Measurements from ENCODE around the gene NUP210.
"Not testable (repeated sequence)": the region's sequence is repeated elsewhere in the genome, so short reads cannot be mapped to it uniquely, and the experiment has no call there.

NUP210 gene

DNA sequence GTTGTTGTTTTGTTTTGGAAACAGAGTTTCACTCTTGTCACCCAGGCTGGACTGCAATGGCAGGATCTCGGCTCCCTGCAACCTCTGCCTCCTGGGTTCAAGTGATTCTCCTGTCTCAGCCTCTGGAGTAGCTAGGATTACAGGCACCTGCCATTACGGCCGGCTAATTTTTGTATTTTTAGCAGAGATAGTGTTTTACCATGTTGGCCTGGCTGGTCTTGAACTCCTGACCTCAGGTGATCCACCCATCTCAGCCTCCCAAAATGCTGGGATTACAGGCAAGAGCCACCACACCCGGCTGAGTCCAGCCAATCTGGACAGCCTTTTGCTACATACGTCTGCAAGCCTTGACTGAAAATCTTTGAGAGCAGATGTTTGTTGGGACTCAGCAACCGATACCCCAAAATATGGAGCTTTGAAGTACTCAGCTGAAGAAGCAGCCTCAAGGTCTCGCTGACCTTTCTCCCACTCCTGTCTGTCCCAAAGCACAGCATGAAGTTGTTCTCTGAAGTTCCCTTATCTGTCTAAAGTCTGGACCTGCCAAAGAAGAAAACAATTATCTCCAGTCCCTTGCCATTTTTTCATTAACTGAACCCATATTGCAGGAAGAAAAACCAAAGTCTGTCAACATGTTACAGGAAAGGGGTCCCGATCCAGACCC lies 9.6 kb upstream of the NUP210 start:
- no peak for DNase-seq

DNA sequence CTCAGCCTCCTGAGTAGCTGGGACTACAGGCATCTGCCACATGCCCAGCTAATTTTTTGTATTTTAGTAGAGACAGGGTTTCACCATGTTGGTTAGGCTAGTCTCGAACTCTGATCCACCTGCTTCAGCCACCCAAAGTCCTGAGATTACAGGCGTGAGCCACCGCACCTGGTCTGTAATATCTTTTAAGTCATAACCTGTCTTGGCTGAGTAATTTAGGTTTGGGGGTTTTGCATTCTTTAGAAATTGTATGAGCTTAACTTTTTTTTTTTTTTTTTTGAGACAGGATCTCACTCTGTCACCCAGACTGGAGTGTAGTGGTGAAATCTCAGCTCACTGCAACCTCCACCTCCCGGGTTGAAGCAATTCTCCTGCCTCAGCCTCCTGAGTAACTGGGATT lies 8.6 kb upstream of the NUP210 start:
- not testable (repeated sequence) for DNase-seq

DNA sequence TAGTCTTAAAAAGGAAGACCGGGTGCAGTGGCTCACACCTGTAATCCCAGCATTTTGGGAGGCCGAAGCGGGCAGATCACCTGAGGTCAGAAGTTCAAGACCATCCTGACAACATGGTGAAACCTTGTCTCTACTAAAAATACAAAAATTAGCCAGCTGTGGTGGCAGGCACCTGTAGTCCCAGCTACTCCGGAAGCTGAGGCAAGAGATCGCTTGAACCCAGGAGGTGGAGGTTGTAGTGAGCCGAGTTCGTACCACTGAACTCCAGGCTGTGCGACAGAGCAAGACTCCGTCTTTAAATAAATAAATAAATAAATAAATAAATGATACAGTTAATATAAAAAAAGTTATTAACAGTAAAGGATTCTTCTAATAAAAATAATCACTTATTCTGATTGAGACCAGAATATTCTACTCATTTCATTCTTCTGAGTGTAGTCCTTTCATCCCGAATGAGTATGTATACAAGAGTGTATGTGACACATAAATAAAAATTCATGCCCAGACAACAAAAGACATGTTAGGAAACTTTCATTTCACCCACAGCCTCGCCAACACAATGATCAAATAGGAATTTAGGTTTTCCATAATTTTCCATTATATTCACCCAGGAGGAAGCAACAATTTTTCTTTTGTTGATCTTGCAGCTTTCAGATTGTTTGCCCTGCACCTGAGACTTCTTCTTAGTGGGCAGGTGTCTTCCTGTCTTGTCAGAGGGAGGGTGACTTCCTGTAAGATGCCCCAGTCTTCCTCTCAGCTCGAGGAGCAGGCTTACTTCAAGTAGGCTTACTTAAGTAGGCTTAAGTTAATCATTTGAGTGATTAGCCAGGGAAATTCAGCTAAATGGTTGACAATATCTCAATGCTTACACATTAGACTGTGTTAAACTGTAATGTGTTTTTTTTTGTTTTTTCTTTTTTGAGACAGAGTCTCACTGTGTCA lies 7.8 kb upstream of the NUP210 start:
- no peak for DNase-seq

DNA sequence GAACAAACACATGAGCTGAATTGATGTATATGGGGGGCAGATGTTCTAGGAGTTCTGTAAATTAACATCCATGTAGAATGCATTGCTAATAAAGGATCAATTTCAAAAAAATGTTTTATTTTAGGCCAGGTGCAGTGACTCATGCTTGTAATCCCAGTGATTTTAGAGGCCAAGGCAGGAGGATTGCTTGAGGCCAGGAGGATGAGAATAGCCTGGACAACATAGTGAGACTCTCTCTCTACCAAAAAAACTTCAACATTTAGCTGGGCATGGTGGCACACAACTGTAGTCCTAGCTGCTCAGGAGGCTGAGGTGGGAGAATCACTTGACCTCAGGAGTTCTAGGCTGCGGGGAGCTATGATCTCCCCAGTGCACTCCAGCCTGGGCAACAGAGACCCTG lies 6.5 kb upstream of the NUP210 start:
- DNase-seq, result no peak

DNA sequence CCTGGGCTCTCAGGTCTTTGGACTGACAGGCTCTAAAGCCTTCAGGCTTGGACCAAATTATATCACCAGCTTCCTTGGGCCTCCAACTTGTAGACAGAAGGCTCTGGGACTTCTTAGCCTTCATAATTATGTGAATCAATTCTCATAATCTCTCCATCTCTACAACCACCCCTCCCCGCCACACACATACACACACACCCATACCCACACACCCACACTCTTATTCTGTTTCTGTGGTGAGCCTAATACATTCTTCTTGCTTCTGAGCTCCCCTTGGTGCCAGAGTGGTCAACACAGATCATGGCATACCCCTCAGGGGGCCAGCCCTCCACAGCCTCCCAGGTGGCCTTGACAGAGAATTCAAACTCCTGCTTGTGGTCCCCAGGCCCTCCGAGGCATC lies 5.6 kb upstream of the NUP210 start:
- DNase-seq, result no peak

DNA sequence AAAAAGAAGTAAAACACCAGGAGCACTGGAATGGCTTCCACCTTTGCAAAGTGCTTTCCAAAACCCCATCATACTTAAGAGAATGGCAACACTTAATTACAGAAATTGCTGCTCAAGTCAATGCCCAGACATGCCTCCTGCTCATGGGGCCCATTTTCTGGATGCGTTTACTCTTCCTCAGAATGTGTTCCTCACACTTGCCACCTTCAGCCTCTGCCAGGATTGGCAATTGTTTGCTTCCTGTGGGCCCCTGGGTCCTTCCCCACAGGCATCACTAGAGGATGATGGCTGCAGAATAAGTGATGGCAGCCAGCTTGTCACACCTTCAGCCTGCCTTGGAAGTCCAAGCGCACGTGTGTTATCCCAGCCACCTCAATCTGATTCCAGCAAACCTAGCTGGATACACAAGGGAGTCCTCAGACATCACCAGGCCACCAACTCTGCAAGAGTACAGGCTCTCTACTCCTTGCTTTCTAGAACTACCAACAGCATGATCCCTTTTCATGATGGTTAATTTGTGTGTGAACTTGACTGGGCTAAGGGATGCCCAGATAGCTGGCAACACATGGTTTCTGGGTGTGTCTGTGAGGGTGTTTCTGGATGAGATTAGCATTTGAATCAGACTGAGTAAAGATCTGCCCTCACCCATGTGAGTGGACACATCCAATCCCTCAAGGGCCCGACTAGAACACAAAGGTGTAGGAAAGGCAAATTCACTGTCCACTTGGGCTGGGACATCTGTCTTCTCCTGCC lies 4.9 kb upstream of the NUP210 start:
- DNase-seq, result no peak

DNA sequence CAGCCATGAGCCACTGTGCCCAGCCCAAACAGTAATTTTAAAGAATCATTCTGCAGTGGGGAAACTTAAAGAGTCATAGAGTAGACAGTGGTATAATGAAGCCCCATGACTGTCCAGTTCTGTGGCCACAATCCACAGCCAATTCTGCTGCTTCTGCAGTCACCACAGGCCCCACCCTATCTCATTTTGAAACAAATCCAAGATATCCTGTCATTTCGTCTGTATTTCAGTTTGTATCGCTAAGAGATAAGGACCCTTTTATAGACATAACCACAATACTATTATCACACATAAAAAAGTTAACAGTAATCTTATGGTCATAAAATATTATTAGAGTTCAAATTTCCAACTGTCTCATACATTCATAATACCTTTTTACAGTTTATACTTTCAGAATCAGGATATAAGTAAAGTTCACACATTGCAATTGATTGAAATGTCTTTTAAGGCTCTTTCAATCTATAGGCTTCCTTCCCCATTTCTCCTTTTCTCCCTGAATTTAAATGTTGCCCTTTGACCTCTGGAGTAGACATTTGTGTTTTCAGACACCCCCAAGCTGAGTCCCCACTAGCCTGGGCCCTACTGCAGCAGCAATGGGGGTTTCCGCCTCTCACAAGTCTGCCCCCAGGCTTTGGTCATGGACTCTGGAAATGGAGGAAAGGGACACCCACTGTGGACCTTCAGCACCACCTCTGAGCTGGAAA lies 4.2 kb upstream of the NUP210 start:
- no peak for DNase-seq

DNA sequence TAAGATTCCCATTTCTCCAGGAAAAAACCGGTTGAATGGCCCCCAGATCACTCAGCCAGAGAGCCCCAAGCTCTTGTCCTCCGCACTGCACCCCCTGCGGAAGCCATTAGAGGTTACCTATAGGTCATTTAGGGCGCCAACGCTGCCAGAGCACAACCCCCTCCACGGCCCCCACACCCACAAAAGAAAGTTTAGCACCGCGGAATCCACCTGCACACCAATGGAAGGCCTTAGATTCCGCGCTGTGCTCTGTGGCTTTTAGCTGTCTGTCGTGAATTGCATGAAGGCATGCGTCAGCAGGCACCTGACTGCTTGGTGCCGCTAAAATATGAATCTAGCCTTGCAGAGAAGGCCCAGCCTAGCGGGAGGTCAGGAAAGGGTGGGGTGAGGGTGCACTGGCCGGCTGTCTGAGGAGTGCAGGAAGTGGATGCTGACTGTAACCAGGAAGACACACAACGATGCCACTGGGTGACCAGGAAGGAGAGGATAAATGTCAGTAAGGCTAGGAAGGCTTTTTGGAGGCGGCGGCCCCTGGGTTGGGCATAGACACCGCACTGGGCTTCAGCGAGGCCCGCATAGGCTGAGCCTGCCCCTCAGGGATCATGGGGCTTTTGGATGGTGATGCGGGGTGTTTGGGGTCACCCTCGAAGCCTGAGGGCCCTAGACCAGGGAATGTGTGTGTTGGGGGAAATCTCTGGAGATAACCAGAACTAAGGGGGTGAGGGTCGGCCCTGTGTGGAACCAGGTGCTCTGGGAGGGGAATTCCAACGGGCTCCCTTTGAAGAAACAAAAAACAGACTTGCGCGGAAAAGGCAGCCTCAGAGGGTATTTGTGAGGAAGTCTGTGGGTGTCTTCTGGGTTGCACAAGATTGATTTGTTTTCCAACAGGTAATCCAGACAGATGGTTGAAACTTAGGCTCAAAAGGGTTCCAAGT lies 976 bp upstream of the NUP210 start:
- DNase-seq, result no peak

DNA sequence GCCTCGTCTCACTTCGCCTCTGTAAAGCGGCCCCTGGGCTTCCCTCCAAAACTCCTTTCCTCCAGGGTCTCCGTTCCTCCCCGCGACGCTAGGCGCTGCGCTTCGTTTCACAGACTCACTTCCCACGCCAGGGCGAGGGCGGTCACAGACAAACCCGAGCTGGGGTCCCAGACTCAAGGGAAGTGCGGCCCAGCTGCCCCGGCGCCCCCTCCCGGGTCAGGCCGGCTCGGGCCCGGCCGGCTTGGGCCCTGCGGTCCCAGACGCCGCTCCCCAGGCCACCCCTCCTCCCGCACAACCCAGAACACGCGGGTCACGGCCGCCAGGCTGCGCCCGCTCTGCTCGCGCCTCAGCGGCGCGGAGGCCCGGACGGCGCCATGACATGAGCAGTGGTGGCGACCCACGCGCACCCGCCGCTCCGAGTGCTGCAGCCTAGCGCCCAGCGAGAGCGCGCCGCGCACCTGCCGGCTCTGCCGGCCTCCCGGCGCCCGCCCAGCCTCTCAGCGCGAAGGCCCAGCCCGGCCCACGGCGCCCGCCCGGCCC lies 547 bp downstream of the NUP210 start:
- no peak for DNase-seq

DNA sequence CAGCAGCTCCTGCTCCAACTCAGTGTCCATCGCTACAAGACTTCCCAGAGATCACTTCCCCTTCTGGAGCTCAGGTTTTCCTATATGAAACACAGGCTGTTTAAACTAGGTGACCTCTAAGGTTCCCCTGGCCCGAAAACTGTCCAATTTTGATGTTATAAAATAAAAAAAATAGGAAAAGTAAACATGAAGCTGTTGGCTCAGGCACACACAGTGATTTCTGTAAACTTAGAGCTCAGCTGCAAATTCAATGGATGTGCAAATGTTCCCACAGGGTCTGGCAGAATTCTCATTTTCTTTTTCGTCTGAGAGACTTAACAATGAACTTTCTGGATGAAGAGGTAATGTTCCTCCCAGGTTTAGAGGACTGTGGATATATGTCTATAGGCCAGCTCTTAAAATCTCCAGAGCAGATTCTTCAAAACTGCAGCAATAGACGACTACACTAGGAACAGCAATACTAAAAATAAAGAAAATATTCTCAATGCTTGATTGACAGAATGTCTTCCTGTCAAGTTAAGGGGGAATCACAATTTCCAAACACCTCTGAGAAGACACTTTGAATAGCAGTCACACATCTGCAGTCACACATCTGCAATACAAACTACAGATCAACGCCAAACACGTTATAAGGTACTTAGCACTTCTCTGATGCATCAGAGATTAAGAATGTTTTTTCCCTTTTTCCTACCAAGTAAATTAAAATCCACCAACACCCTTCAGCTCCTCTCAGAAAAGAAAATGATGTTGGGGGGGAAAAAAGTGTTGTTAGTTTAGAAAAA lies 2.8 kb downstream of the NUP210 start:
- no peak for DNase-seq

DNA sequence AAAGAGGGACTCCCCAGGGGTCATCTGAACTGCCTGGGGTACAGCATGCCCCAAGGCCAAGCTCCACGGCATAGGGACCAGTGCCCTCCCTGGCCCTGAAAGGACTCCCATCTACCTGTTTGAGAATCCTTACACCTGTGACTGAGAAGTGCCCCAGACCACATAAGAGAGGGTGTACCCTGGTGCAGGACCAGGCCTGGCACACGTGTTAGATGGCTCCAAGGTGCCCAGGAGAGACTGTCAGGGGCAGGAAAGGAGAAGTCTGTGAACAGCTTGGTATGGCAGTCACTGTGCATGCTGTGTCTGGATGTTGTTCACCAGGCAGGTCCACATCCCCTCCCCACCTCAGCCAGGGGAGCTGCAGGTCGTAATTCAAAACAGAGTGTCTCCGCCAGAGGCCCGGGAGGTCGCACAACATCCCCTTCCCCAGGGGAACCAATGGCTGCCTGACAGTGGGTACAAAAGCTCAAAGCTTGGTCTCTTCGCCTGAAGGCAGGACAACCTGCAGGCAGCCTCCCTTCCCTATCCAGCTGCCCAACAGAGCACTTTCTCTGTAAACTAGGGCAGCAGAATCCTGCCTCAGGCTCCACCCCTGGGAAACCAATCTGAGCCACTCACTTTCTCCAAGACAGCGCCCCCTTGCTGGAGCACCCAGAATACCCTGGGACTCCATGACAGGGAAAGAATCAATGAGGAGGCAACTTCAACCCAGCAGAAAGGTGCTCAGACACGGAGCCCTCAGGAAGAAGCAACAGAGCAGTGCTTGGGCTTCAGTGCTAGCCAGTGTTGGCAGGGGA lies 3.9 kb downstream of the NUP210 start:
- no peak for DNase-seq

DNA sequence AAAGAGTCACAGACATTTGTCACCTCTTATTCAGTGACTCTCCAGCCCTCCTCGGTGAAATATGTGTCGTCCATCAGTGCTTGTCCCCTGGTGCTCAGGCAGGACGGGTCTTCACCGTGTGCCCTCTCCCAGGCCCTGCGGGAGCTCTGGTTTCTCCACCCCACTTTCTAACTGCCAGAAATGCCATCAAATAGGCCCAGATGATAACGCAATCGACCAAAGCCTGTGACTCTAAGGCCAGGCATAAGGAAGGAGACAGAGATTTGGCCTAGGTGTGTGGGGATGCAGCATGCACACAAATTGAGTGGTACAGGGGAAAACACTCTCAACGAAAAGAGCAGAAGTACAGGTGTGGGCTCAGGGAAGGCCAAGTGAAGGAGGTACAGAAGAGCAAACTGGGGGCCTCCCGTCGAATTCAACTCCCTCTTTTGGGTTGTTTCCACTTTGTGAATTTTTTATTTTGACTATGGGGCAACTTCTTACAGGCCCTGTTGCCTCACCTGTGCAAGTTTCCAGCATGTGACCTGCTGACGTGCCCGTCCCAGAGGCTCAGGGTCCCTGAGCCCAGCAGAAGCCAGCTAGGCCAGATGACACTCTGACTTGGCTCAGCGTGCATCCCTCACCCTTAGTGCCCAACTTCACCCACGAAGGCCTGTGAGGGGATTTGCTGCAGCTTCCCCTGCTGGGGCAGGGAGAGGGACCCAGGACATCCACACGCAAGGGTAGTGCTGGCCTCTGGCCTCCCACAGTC lies 4.7 kb downstream of the NUP210 start:
- DNase-seq, result no peak

DNA sequence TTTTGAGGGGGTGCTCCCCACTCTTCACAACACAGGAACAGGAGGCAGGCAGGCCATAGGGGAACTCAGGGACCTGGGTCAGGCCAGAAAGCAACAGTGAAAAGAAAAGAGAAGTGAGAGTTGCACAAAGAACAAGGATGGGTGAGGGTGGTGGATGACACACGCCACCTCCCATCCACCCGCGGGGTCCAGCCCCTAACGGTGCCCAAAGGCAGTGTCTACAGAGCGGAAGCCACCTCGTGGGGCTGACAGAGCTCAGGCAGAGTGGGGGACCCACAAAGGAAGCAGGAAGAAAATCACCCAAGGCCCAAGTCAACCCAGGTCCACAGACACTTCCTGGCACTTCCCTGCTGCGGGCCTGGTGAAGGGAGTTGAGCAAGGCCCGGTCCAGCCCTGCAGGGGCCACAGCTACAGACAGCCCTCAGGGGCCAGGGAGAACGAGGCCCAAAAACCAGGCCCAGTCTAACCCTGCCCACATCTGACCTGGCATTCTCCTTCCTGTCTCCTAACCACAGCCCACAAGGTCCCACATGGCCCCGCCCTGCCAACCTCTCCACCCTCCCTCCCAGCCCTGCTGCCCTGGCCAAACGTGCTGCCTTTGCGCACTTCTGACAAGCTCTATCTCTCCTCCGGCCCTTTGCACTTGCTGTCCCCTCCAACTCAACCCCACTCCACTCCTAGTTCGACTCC lies 5.9 kb downstream of the NUP210 start:
- no peak for DNase-seq

DNA sequence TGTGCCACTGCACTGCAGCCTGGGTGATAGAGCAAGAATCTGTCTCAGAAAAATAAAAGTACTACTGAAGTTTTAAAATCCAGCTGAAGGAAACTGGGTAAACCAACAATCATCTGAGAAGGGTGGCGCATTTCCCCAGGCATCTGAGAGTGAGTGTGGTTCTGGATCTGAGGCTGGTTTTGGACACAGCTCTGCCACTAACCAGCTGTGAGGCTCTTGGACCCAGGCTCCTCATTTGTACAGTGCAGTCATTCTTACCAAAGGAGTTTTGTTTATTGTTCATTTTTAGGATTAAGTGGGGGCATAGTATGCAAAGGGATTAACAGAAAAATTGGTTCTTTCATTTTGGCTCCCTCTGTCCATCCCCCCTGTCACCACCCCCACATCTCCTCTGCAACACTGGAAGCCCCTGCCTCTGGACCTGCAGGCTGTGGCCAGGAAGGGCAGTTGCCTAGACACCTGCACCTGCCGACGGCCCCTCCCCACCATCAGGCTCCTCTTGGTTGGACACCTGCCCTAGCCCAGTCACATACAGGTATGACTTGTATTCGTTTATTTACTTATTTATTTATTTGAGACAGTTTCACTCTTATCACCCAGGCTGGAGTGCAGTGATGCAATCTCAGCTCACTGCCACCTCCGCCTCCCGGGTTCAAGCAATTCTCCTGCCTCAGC lies 8.8 kb downstream of the NUP210 start:
- no peak for DNase-seq

DNA sequence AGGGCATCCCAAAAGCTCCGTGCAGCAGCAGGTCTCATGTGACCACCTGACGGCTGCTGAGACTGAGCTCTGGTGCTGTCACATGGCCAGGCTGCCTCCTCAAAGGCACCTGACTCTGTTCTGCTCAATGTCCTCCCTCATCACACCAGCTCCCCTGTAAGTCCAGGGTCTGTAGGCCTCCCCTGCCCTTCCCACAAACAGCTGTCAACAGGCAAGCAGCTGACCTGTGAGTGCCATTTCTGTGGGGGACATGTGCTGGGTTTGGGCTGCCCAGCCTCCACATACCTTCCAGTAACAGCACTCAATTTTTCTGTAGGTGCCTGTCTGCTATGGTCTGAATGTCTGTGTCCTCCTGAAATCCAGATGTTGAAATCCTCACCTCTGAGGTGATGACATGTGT lies 11.2 kb downstream of the NUP210 start:
- no peak for DNase-seq

DNA sequence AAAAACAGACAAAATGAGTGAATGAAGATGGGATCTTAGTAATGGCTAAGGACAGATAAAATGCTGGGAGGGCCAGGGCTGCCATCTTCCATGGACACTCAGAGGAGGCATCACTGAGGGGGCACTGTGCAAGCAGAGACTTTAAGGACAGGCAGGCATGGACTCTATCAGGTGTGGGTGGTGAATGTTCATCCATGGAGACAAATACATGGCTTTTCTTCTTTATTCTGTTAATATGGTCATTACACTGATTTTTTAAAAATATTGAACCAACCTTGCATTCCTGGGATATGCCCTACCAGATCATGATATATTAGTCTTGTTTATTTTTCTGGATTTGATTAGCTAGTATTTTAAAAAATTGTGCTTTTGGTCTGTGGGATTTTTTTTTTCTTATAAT lies 12.2 kb downstream of the NUP210 start:
- no peak for DNase-seq

DNA sequence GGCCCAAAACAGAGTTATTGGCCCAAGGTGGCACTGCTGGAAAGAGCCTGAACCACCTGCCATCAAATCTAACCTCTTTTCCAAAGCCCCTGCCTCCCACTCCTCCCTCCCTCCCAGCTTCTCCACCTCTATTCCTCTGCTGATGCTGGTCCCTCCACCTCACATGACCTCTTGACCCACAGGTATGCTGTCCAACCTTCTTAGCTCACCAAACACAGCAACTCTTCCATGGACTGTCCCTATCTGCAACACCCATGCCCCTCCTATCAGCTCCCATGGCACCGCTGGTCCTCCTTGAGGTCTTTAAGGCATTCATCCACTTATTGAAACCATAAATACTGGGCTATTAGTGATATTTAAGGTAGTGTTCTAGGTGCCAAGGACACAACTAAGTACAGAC lies 12.6 kb downstream of the NUP210 start:
- no peak for DNase-seq

DNA sequence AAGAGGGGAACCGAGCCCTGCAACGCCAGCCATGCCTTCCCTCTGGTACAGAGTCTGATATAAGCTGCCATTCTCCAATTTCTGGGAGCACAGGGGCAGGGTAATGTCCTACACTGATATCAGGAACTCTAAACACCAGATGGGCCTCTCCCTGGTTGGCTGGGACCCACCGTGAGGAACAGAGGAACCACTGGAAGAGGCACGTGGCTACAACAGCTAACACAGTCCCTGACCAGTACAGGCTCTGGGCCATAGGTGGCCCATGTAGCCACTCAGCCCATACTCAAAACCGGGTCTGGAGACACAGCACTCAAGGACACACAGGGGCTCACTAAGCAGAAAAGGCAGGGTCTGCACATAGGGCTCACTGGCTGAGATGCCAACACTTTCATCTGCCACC lies 13.9 kb downstream of the NUP210 start:
- no peak for DNase-seq

Data from NCI-H1105 (cell line).